ENCODE measurements around the gene CERS6. TPM values are rescaled to one million over a fixed set of nuclear protein-coding genes. Genes with fewer than 3 reads are reported as not detected.
A peak's percentile ranks its signal among the peaks of the same experiment; 100 is the strongest.

CERS6 gene
- total and polyA plus RNA-seq, 3 experiments from 2014 or later = 3.6 to 7.8 (median 7.7) TPM

DNA sequence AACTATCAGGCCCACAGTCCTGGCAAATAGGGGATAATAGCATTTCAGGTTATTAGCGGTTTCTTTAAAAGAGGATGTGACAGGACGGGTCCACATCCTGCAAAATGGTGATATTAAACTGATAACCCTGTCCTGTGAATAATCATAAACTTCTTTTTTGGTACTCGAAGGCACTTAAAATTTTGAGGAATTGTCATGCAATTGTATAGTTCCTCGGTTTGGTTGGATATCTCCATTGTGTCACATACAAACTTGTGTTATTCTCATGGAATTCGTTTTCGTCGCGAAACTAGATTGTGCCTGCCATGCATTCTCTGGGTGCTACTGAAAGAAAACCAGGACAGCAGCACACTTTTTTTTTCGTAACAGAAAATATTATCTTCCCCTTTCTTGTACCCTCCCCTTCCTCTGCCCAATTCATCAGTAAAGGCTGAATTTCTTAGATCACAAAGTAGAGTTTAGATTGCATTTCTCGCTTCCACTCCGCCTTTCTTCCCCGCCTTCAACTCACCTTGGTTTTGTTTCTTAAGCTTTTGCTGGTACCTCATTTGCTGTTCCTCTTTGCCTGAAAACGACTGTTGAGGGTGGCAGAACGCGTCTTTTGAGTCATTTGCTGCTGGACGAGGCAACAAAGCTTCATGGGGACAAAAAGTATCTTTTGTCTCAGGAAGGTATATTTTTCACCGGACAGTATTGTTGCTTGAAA lies 1.3 kb downstream of the CERS6 start:
- DNase-seq = no peak
- no peaks in the 10 kb centered on the region for H3K36me3 ChIP-seq (ENCODE audit: insufficient read depth, low read length)
- POLR2A ChIA-PET = no interaction called here
- peaks cover 17% of the 10 kb centered on the region for H3K4me1 ChIP-seq (ENCODE audit: insufficient read depth, low read length)
- CTCF ChIA-PET = no interaction called here
- H3K27ac Mint-ChIP-seq = peak overlapping the region in 6 of 8 donors; percentile 3 to 48 (median 26)
- no peaks in the 10 kb centered on the region for H3K27me3 ChIP-seq (ENCODE audit: insufficient read depth, low read length, poor library complexity, severe bottlenecking)
- peak overlapping the region in 3 of 7 donors; percentile 72 to 92 (median 86) for H3K4me3 Mint-ChIP-seq
- peaks cover 0 to 5% (median 0%) of the 10 kb centered on the region in 3 donors for H3K36me3 Mint-ChIP-seq
- H3K27ac ChIP-seq (ENCODE audit: low read depth, low read length) = peak overlapping the region; percentile 1
- H3K4me3 ChIP-seq (ENCODE audit: low read length) = peak overlapping the region; percentile 46
- H3K9me3 ChIP-seq (ENCODE audit: low read length) = no peaks in the 10 kb centered on the region
- peaks cover 0 to 8% of the 10 kb centered on the region in 2 donors for H3K27me3 Mint-ChIP-seq
- H3K4me1 Mint-ChIP-seq = peaks cover 15 to 47% (median 26%) of the 10 kb centered on the region in 3 donors
- H3K9me3 Mint-ChIP-seq = no peaks in the 10 kb centered on the region

DNA sequence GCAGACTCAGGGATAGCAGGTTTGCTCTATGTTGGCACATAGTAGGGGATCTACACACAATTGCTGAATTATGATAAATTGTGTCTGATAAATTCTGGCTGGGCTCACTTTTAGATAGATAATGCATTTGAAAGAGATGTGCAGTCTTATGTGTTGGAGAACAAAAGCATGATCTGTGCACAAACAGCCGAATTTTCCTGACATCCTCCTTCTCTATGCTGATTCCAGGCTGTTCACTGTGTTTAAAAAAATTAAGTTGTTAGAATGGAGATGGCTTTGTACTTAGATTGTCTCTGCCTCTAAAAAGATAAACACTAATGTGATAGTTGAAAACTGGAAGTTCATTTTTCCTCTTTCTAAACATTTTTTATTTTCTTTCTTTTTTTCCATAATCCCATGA lies 2.1 kb downstream of the CERS6 start:
- Mint-ChIP-seq H3K4me1 (peaks cover 15 to 47% (median 26%) of the 10 kb centered on the region in 3 donors), H3K27me3 (peaks cover 0 to 8% of the 10 kb centered on the region in 2 donors), H3K9me3 (no peaks in the 10 kb centered on the region), H3K27ac (peak overlapping the region in 2 of 8 donors; percentile 23 to 47), H3K36me3 (peaks cover 0 to 5% (median 0%) of the 10 kb centered on the region in 3 donors), H3K4me3 (peak overlapping the region in 3 of 7 donors; percentile 72 to 92 (median 86))
- ChIA-PET CTCF (no interaction called here), POLR2A (no interaction called here)
- DNase-seq = no peak
- Histone ChIP-seq H3K4me3 (ENCODE audit: low read length) (peak overlapping the region; percentile 46), H3K27ac (ENCODE audit: low read depth, low read length) (no peak overlapping the region), H3K4me1 (ENCODE audit: insufficient read depth, low read length) (peaks cover 17% of the 10 kb centered on the region), H3K9me3 (ENCODE audit: low read length) (no peaks in the 10 kb centered on the region), H3K27me3 (ENCODE audit: insufficient read depth, low read length, poor library complexity, severe bottlenecking) (no peaks in the 10 kb centered on the region), H3K36me3 (ENCODE audit: insufficient read depth, low read length) (no peaks in the 10 kb centered on the region)

DNA sequence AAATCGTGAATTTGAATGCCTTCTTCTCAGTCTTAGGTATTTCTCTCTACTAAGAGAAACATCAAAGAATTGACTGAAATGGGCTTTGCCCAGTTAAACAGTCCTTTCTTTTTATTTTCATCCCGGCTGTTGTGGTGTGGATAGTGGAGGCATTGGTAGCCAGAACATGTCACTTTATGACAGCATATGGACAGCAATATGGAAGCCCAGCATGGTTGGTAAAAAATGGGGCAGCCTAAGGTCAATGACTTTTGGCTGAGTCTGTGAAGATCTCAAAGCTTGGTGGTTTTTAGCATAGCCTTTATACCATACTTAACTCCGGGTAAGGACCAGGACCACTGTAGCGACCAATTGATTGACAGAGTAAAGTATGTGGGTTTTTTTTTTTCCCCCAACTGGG lies 3.2 kb downstream of the CERS6 start:
- H3K4me3 Mint-ChIP-seq = no peak overlapping the region
- no peak overlapping the region for H3K27ac Mint-ChIP-seq
- Histone ChIP-seq H3K27ac (ENCODE audit: low read depth, low read length) (no peak overlapping the region), H3K9me3 (ENCODE audit: low read length) (no peaks in the 10 kb centered on the region), H3K36me3 (ENCODE audit: insufficient read depth, low read length) (no peaks in the 10 kb centered on the region), H3K4me1 (ENCODE audit: insufficient read depth, low read length) (peaks cover 17% of the 10 kb centered on the region), H3K4me3 (ENCODE audit: low read length) (no peak overlapping the region), H3K27me3 (ENCODE audit: insufficient read depth, low read length, poor library complexity, severe bottlenecking) (no peaks in the 10 kb centered on the region)
- ChIA-PET CTCF (no interaction called here), POLR2A (no interaction called here)
- DNase-seq = no peak
- peaks cover 0 to 8% of the 10 kb centered on the region in 2 donors for H3K27me3 Mint-ChIP-seq
- peaks cover 15 to 48% (median 26%) of the 10 kb centered on the region in 3 donors for H3K4me1 Mint-ChIP-seq
- no peaks in the 10 kb centered on the region for H3K9me3 Mint-ChIP-seq
- peaks cover 0 to 5% (median 0%) of the 10 kb centered on the region in 3 donors for H3K36me3 Mint-ChIP-seq

DNA sequence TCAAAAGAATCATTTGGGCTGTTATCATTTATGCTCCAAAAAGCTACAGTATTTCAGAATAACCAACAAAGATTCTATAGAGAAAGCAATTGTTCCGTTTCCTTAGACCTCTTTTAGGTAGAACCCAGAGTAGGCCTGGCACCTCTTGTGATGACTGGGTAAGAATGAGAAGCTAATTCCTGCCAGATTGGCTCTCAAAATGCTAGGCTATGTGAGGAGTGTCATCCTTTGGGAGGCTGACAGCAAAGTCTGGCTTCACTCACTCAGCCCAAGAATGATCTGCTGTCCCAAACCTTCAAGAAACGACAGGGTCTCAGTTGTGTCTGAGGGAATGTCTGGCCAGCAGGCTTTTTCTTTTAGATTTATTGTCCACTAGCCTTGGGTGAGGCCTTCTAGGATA lies 4.5 kb downstream of the CERS6 start:
- no peaks in the 10 kb centered on the region for H3K9me3 Mint-ChIP-seq
- H3K4me3 ChIP-seq (ENCODE audit: low read length) = no peak overlapping the region
- peaks cover 11% of the 10 kb centered on the region for H3K4me1 ChIP-seq (ENCODE audit: insufficient read depth, low read length)
- CTCF ChIA-PET = no interaction called here
- H3K27me3 ChIP-seq (ENCODE audit: insufficient read depth, low read length, poor library complexity, severe bottlenecking) = no peaks in the 10 kb centered on the region
- peaks cover 20 to 61% (median 33%) of the 10 kb centered on the region in 3 donors for H3K4me1 Mint-ChIP-seq
- DNase-seq = no peak
- no peaks in the 10 kb centered on the region for H3K36me3 ChIP-seq (ENCODE audit: insufficient read depth, low read length)
- H3K9me3 ChIP-seq (ENCODE audit: low read length) = no peaks in the 10 kb centered on the region
- peaks cover 0 to 5% (median 0%) of the 10 kb centered on the region in 3 donors for H3K36me3 Mint-ChIP-seq
- POLR2A ChIA-PET = no interaction called here
- H3K27ac ChIP-seq (ENCODE audit: low read depth, low read length) = no peak overlapping the region
- H3K27ac Mint-ChIP-seq = peak overlapping the region in 1 of 8 donors; percentile 3
- H3K27me3 Mint-ChIP-seq = peaks cover 0 to 8% of the 10 kb centered on the region in 2 donors
- H3K4me3 Mint-ChIP-seq = peak overlapping the region in 1 of 7 donors; percentile 30

DNA sequence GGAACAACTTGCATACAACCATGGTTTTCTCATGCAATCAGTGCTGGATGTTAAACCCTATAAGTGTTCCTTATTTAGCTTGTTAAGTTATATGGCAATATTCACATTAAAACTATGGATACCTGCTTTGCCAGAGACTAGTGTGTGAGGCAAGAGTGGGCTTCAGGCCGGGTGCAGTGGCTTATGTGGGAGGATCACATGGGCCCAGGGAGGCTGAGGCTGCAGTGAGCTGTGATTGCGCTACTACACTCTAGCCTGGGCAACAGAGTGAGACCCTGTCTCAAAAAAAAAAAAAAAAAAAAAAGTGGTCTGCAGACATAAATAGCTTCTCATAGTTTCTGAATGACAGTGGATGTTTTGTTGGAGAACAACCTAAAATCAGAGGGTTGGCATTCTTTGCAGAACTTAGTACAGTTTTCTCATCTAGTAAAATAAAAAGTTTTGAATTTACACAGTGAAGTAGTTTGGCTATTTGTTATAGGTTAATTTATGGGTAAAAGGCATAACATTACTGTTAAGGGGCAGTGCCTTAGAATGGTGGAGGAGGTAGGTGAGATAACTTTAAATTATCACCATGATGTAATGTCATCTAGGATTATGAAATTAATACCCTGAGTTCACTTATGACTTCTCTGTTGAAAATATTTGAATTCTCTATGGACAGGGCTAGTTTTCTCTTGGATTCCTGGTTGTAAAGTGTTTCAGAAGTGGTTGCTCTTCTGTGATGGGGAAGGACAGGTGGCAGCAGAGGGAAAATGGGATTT lies 5.3 kb downstream of the CERS6 start:
- Mint-ChIP-seq H3K36me3 (peaks cover 0 to 5% (median 0%) of the 10 kb centered on the region in 3 donors), H3K27me3 (peaks cover 0 to 8% of the 10 kb centered on the region in 2 donors), H3K4me3 (no peak overlapping the region), H3K9me3 (no peaks in the 10 kb centered on the region), H3K27ac (no peak overlapping the region), H3K4me1 (peaks cover 28 to 69% (median 38%) of the 10 kb centered on the region in 3 donors)
- no peaks in the 10 kb centered on the region for H3K9me3 ChIP-seq (ENCODE audit: low read length)
- peaks cover 19% of the 10 kb centered on the region for H3K4me1 ChIP-seq (ENCODE audit: insufficient read depth, low read length)
- H3K27ac ChIP-seq (ENCODE audit: low read depth, low read length) = no peak overlapping the region
- ChIA-PET CTCF (no interaction called here), POLR2A (interaction anchor here (0.7 kb wide), 1 partner anchor 28 kb away, joined by 5 read pairs; no protein-coding TSS in a partner anchor)
- H3K4me3 ChIP-seq (ENCODE audit: low read length) = no peak overlapping the region
- H3K27me3 ChIP-seq (ENCODE audit: insufficient read depth, low read length, poor library complexity, severe bottlenecking) = no peaks in the 10 kb centered on the region
- no peak for DNase-seq
- no peaks in the 10 kb centered on the region for H3K36me3 ChIP-seq (ENCODE audit: insufficient read depth, low read length)

DNA sequence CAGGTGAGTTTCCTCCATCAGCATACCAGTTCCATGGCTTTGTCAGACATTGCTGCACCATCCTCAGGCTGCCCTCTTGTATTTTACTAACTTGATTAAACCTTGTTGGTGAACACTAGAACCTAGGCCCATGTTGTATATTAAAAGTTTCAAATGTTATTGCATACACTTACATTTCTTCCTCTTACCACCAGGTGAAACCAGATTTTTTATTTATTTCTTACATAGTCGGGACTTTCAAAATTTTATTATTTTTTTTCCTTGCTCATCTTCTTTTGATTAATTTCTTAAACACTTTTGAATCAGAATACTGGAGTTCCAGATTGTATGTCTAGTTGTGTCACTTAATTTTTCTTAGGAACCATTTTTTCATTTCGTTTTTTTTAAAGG lies 5.9 kb downstream of the CERS6 start:
- no peak overlapping the region for H3K27ac ChIP-seq (ENCODE audit: low read depth, low read length)
- no peaks in the 10 kb centered on the region for H3K9me3 ChIP-seq (ENCODE audit: low read length)
- no peak overlapping the region for H3K4me3 ChIP-seq (ENCODE audit: low read length)
- Mint-ChIP-seq H3K4me3 (no peak overlapping the region), H3K4me1 (peaks cover 33 to 75% (median 43%) of the 10 kb centered on the region in 3 donors), H3K27me3 (peaks cover 0 to 8% of the 10 kb centered on the region in 2 donors), H3K9me3 (no peaks in the 10 kb centered on the region), H3K36me3 (peaks cover 0 to 5% (median 0%) of the 10 kb centered on the region in 3 donors), H3K27ac (no peak overlapping the region)
- ChIA-PET CTCF (no interaction called here), POLR2A (interaction anchor here (0.7 kb wide), 1 partner anchor 28 kb away, joined by 5 read pairs; no protein-coding TSS in a partner anchor)
- no peaks in the 10 kb centered on the region for H3K27me3 ChIP-seq (ENCODE audit: insufficient read depth, low read length, poor library complexity, severe bottlenecking)
- no peak for DNase-seq
- no peaks in the 10 kb centered on the region for H3K36me3 ChIP-seq (ENCODE audit: insufficient read depth, low read length)
- H3K4me1 ChIP-seq (ENCODE audit: insufficient read depth, low read length) = peaks cover 24% of the 10 kb centered on the region

DNA sequence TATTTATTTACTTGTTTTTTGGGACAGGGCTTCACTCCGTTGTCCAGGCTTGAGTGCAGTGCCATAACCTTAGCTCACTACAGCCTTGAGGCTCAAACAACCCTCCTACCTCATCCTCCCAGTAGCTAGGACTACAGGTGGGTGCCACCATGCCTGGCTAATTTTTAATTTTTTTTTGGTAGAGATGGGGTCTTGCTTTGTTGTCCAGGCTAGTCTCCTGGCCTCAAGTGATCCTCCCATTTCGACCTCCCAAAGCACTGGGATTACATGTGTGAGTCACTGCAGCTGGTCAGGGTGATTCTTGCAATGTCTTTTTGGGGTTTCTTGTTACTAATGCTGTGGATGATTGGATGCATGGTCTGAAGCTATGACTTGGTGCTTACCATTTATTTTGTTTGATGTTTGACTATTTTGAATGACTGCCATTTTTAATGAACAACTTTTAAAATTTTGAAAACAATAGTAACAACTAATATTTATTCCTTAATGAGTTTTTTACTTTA lies 6.5 kb downstream of the CERS6 start:
- Histone ChIP-seq H3K4me1 (ENCODE audit: insufficient read depth, low read length) (peaks cover 31% of the 10 kb centered on the region), H3K9me3 (ENCODE audit: low read length) (no peaks in the 10 kb centered on the region), H3K36me3 (ENCODE audit: insufficient read depth, low read length) (no peaks in the 10 kb centered on the region), H3K27me3 (ENCODE audit: insufficient read depth, low read length, poor library complexity, severe bottlenecking) (no peaks in the 10 kb centered on the region), H3K4me3 (ENCODE audit: low read length) (no peak overlapping the region), H3K27ac (ENCODE audit: low read depth, low read length) (no peak overlapping the region)
- no peak for DNase-seq
- peaks cover 32 to 76% (median 43%) of the 10 kb centered on the region in 3 donors for H3K4me1 Mint-ChIP-seq
- peaks cover 0 to 1% of the 10 kb centered on the region in 2 donors for H3K27me3 Mint-ChIP-seq
- CTCF ChIA-PET = no interaction called here
- H3K9me3 Mint-ChIP-seq = no peaks in the 10 kb centered on the region
- POLR2A ChIA-PET = no interaction called here
- no peak overlapping the region for H3K27ac Mint-ChIP-seq
- no peak overlapping the region for H3K4me3 Mint-ChIP-seq
- peaks cover 0 to 5% (median 0%) of the 10 kb centered on the region in 3 donors for H3K36me3 Mint-ChIP-seq

DNA sequence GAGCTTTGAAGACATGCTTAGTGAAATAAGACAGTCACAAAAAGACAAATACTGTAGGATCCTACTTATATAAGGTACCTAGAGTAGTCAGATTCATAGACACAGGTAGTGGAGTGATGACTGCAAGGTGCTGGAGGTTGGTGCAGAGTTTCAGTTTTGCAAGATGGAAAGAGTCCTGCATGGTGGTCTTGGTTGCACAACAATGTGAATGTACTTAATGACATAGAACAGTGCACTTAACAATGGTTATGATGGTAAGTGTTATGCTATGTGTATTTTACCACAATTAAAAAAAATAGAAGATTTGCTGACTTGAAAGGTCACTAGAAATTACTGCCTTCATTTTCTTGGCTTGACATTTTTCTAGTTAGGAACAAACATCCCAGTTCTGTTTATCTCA lies 9.5 kb downstream of the CERS6 start:
- POLR2A ChIA-PET = no interaction called here
- no peak for DNase-seq
- no peaks in the 10 kb centered on the region for H3K27me3 ChIP-seq (ENCODE audit: insufficient read depth, low read length, poor library complexity, severe bottlenecking)
- H3K9me3 ChIP-seq (ENCODE audit: low read length) = no peaks in the 10 kb centered on the region
- CTCF ChIA-PET = no interaction called here
- Mint-ChIP-seq H3K9me3 (no peaks in the 10 kb centered on the region), H3K27me3 (no peaks in the 10 kb centered on the region), H3K36me3 (peaks cover 0 to 5% (median 0%) of the 10 kb centered on the region in 3 donors), H3K4me1 (peaks cover 41 to 70% (median 42%) of the 10 kb centered on the region in 3 donors), H3K27ac (peak overlapping the region in 1 of 8 donors; percentile 37), H3K4me3 (peak overlapping the region in 1 of 7 donors; percentile 22)
- H3K4me1 ChIP-seq (ENCODE audit: insufficient read depth, low read length) = peaks cover 38% of the 10 kb centered on the region
- no peak overlapping the region for H3K27ac ChIP-seq (ENCODE audit: low read depth, low read length)
- no peaks in the 10 kb centered on the region for H3K36me3 ChIP-seq (ENCODE audit: insufficient read depth, low read length)
- no peak overlapping the region for H3K4me3 ChIP-seq (ENCODE audit: low read length)
